Lower leg skin (tissue), 4 donors: ENCODE data around the gene GPC4. TPM values are rescaled to one million over a fixed set of nuclear protein-coding genes. Genes with fewer than 3 reads are reported as not detected.

Experiments
- DNase-seq, 2 donors: peaks; one replicate each; pipeline ENCODE4 v3.0.0-alpha.2; 2019; ENCODE audit warnings: low spot score in 2 of 2
- H3K4me3 ChIP-seq: fragments of 200-600 bp; sonication (generic); 2 replicates; pipeline ENCODE4 v1.5.1; 2017; ENCODE audit warnings: mild to moderate bottlenecking, low read depth; ENCODE audit not compliant: poor library complexity, severe bottlenecking
- CTCF ChIP-seq, 3 donors: fragments of 450-650 bp; IDR thresholded peaks; one replicate each; pipeline ENCODE4 v1.5.1; 2016; ENCODE audit warnings: antibody characterized with exemption in 3 of 3, mild to moderate bottlenecking in 3 of 3, moderate library complexity in 2 of 3
- POLR2A ChIP-seq, 2 donors: fragments of 450-650 bp; IDR thresholded peaks; one replicate each; pipeline ENCODE4 v1.6.1; 2016 to 2017; ENCODE audit warnings: antibody characterized with exemption in 2 of 2, mild to moderate bottlenecking in 1 of 2, moderate library complexity in 1 of 2
- WGBS, 2 donors: methylation state at CpG; one replicate each; pipeline ENCODE4 v1.1.5; 2018; 5-methylcytosine and 5-hydroxymethylcytosine counted together
- intact Hi-C: fragments of 100-400 bp; cut with DNase I; formaldehyde crosslinking; loops from one replicate; pipeline ENCODE4 v1.15.0; 2023; ENCODE audit warnings: low total_unique reads
- total RNA-seq, 4 donors: library from RNA; depleted of rRNA; stranded (reverse); fragments of >200 nt; gene quantifications; one replicate each; pipeline ENCODE4 v1.1.0, GENCODE V29; 2016

Gene GPC4
- total RNA-seq, 4 donors from 2014 or later = 2.7 to 7.2 (median 3.7) TPM

- intact Hi-C loops = no loop called here
- no peak for DNase-seq
- H3K4me3 ChIP-seq = no peak overlapping the region
- TF ChIP-seq CTCF (IDR thresholded peaks at IDR 0.05) (no peak), POLR2A (IDR thresholded peaks at IDR 0.05) (no peak)
- WGBS, 2 donors = 71 to 75% methylated on average over 6 of the region's 6 CpGs
These were observed 30.8 kb downstream of the GPC4 start for GRCh38 chrX:133384454-133384853.

- intact Hi-C loops = no loop called here
- no peak for DNase-seq
- H3K4me3 ChIP-seq = no peak overlapping the region
- 71 to 74% methylated on average over 10 of the region's 10 CpGs for WGBS, 2 donors
- no peak for TF ChIP-seq CTCF (IDR thresholded peaks at IDR 0.05)
- TF ChIP-seq POLR2A (IDR thresholded peaks at IDR 0.05) = no peak
These were observed 34.3 kb downstream of the GPC4 start for GRCh38 chrX:133380711-133381619.

DNA sequence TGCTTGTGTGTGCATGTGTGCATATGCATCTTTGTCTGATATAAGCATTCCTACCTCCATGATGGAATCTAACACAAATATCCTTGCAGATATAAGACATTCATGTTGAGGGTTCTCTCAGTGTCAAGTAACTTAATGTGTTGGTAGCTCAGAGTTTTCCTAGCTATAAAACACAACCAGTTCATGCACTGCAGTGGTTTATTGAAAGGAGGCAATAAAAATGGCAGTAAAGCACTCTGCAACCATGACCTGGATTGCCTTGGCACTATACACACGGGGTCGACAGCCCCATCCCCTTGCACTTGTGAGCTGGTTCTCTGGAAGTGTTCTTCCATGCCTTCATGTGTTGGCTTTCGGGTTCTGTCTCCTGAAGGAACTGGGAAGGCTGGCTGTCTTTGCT lies 38.9 kb downstream of the GPC4 start:
- intact Hi-C loops = no loop called here
- DNase-seq = no peak
- H3K4me3 ChIP-seq = no peak overlapping the region
- WGBS, 2 donors = 79 to 82% methylated on average over 3 of the region's 3 CpGs
- TF ChIP-seq POLR2A (IDR thresholded peaks at IDR 0.05) (no peak), CTCF (IDR thresholded peaks at IDR 0.05) (no peak)

DNA sequence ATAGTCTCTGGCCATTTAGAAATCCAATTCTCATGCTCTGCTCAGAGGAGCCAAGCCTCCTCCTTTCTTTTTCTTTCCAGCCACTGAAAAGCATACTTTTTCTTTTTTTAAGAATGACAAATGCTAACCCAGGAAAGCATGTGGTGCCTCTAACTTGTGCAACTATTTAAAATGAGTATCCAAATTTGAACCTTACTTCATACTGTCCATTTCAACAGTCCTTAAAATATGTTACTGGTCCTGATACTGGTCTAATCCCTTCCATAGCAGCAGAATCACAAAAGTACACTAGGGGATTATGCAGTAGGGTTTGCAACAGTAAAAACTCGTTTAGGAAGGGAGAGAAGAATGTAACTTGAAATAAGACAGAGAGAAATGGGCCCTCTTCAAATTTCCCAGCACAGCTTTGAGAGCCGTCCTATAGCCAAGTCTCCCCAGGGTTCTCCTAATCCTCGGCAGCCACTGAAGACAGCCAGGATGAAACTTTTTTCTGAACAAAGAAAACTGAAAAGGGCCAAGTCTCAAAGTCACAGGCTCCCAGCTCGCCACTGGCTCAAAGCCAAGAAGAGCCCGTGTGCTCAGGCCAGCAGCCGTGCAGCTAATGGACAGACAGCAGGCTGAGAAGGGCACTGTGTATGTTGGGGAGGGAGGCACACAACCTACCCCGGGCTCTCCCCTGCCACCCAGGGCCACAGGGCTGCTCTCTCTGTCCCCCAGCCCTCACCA lies 39.5 kb downstream of the GPC4 start:
- H3K4me3 ChIP-seq = no peak overlapping the region
- WGBS, 2 donors = 44 to 53% methylated on average over 5 to 7 of the region's 7 CpGs
- TF ChIP-seq CTCF (IDR thresholded peaks at IDR 0.05) (no peak), POLR2A (IDR thresholded peaks at IDR 0.05) (no peak)
- DNase-seq = no peak
- intact Hi-C loops = no loop called here

GRCh38 chrX:133374874-133375387 lies 40.4 kb downstream of the GPC4 start:
- intact Hi-C loops = no loop called here
- WGBS, 2 donors = 78 to 79% methylated on average over 2 of the region's 2 CpGs
- no peak for DNase-seq
- no peak overlapping the region for H3K4me3 ChIP-seq
- TF ChIP-seq CTCF (IDR thresholded peaks at IDR 0.05) (no peak), POLR2A (IDR thresholded peaks at IDR 0.05) (no peak)
